ENCODE measurements around the gene ARV1. TPM values are rescaled to one million over a fixed set of nuclear protein-coding genes. Genes with fewer than 3 reads are reported as not detected.

Gene ARV1
- 14.9 and 20.1 TPM in 2 replicates for total RNA-seq

GRCh38 chr1:230978491-230979388 is at the start of gene ARV1, which contains the start of gene TTC13:
Gene ARV1, plus strand, starts transcription at chr1:230979094. Its CDS starts 12 bp downstream, at chr1:230979106.
Gene TTC13, minus strand, starts transcription at chr1:230978861. Its CDS starts 31 bp downstream, at chr1:230978830.

GRCh38 chr1:231040019-231040799 is 61.3 kb downstream of the ARV1 start, which contains the start of gene FAM89A:
Gene FAM89A, minus strand, starts transcription at chr1:231040254. Its CDS starts 43 bp downstream, at chr1:231040211.

Other genes starting within 250 kb of the ARV1 start
- not detected in 2 replicates for gene CAPN9, start 231.7 kb upstream of the ARV1 start, total RNA-seq
- 43.1 and 100 TPM in 2 replicates for gene C1orf198, start 110.6 kb upstream of the ARV1 start, total RNA-seq
- 14.4 and 23.4 TPM in 2 replicates for gene TTC13, start 233 bp upstream of the ARV1 start, total RNA-seq
- gene FAM89A, start 61.2 kb downstream of the ARV1 start, total RNA-seq, result 2.1 and 5.9 TPM in 2 replicates
- gene TRIM67, start 183.0 kb downstream of the ARV1 start, total RNA-seq, result under 0.01 TPM in 1 of 2 replicates, not detected in the other

Data from regular cardiac myocyte (primary cell).